Thyroid gland (tissue), 4 donors: ENCODE measurements around the gene EPM2AIP1. TPM values are rescaled to one million over a fixed set of nuclear protein-coding genes. Genes with fewer than 3 reads are reported as not detected.

ENCODE experiments used
- DNase-seq, 2 donors: peaks; one replicate each; pipeline ENCODE4 v3.0.0-alpha.2; 2019
- H3K27ac ChIP-seq, 3 donors: fragments of 200-600 bp; sonication (generic); 1 replicate in 2 of 3; 2 replicates in 1 of 3; pipeline ENCODE4 v1.5.1; 2016 to 2019; ENCODE audit warnings: mild to moderate bottlenecking in 1 of 3, moderate library complexity in 1 of 3
- H3K27me3 ChIP-seq: fragments of 200-600 bp; sonication (generic); one replicate; pipeline ENCODE4 v1.5.1; 2019
- H3K36me3 ChIP-seq, 2 donors: fragments of 200-600 bp; sonication (generic); one replicate each; pipeline ENCODE4 v1.5.1; 2016 to 2019
- H3K4me1 ChIP-seq, 2 donors: fragments of 200-600 bp; sonication (generic); one replicate each; pipeline ENCODE4 v1.5.1; 2017 to 2019
- H3K4me3 ChIP-seq, 3 donors: fragments of 200-600 bp; sonication (generic); replicated peaks in 1 of 3; 1 replicate in 2 of 3; 2 replicates in 1 of 3; pipeline ENCODE4 v1.5.1; 2016; ENCODE audit warnings: mild to moderate bottlenecking in 1 of 3
- H3K9me3 ChIP-seq: fragments of 200-600 bp; sonication (generic); one replicate; pipeline ENCODE4 v1.5.1; 2017
- CTCF ChIP-seq, 6 experiments: fragments of 200-600 bp in 3 of 6; fragments of 450-650 bp in 3 of 6; sonication (generic) in 3 of 6; IDR thresholded peaks; one replicate each; pipeline ENCODE4 v1.5.1; 2016 to 2019; ENCODE audit warnings: antibody characterized with exemption in 6 of 6, mild to moderate bottlenecking in 2 of 6, inconsistent platforms in 1 of 6, moderate library complexity in 1 of 6
- POLR2A ChIP-seq, 2 donors: fragments of 450-650 bp; IDR thresholded peaks; one replicate each; pipeline ENCODE4 v1.6.1; 2017; ENCODE audit warnings: antibody characterized with exemption in 2 of 2, mild to moderate bottlenecking in 2 of 2, moderate library complexity in 1 of 2
- WGBS, 2 donors: methylation state at CpG; one replicate each; pipeline ENCODE4 v1.1.5; 2017; 5-methylcytosine and 5-hydroxymethylcytosine counted together
- intact Hi-C: fragments of 100-400 bp; cut with DNase I; formaldehyde crosslinking; loops from one replicate; pipeline ENCODE4 v1.15.1; 2023
- total RNA-seq, 4 donors: library from RNA; depleted of rRNA; stranded (reverse); fragments of >200 nt; gene quantifications; one replicate each; pipeline ENCODE4 v1.2.3, GENCODE V29; 2016

The EPM2AIP1 gene
- total RNA-seq, 4 donors from 2014 or later, result 25.3 to 48.0 (median 35.0) TPM

DNA sequence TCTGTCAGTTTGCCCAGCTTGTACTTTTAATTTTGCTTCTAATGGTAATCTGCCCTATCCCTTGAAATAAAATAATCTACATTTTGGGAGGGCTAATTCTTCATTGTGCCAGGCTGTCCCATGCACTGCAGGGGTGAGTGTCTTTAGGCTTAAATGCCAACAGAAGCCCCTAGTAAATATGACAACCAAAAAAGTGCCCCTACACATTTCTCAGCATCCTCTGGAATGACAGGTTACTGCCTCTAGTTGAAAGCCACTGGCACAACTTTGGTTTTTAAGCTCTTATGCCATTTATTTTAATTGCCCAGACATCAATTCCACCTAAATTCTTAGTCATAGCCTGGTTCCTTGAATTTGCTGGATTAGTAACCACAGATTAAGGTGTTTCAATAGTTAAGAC, 3.4 kb downstream of the EPM2AIP1 start:
- TF ChIP-seq CTCF (IDR thresholded peaks at IDR 0.05), result no peak
- no peak for TF ChIP-seq POLR2A (IDR thresholded peaks at IDR 0.05)
- Histone ChIP-seq H3K27me3 (no peaks in the 10 kb centered on the region), H3K27ac (peak overlapping the region in 1 of 3 donors; percentile 2), H3K4me1 (peaks cover 40 to 50% of the 10 kb centered on the region in 2 donors), H3K4me3 (no peak overlapping the region), H3K9me3 (no peaks in the 10 kb centered on the region), H3K36me3 (peaks cover 14 to 19% of the 10 kb centered on the region in 2 donors)
- intact Hi-C loops, result no loop called here
- DNase-seq, result no peak

- no peak overlapping the region for H3K4me3 ChIP-seq
- no peaks in the 10 kb centered on the region for H3K9me3 ChIP-seq
- H3K36me3 ChIP-seq, result peaks cover 18 to 24% of the 10 kb centered on the region in 2 donors
- TF ChIP-seq CTCF (IDR thresholded peaks at IDR 0.05) (no peak), POLR2A (IDR thresholded peaks at IDR 0.05) (no peak)
- no peak for DNase-seq
- H3K4me1 ChIP-seq, result peaks cover 35 to 44% of the 10 kb centered on the region in 2 donors
- H3K27me3 ChIP-seq, result no peaks in the 10 kb centered on the region
- intact Hi-C loops, result no loop called here
- 74 to 75% methylated on average over 3 of the region's 3 CpGs for WGBS, 2 donors
- H3K27ac ChIP-seq, result peak overlapping the region in 1 of 3 donors; percentile 2
These were observed 3.9 kb downstream of the EPM2AIP1 start for GRCh38 chr3:36989005-36989404.

GRCh38 chr3:36988356-36988755, 4.6 kb downstream of the EPM2AIP1 start:
- intact Hi-C loops, result no loop called here
- no peak overlapping the region for H3K27ac ChIP-seq
- no peaks in the 10 kb centered on the region for H3K27me3 ChIP-seq
- 55 to 62% methylated on average over 2 of the region's 2 CpGs for WGBS, 2 donors
- TF ChIP-seq POLR2A (IDR thresholded peaks at IDR 0.05) (no peak), CTCF (IDR thresholded peaks at IDR 0.05) (no peak)
- no peak overlapping the region for H3K4me3 ChIP-seq
- no peak for DNase-seq
- peaks cover 25 to 28% of the 10 kb centered on the region in 2 donors for H3K36me3 ChIP-seq
- H3K4me1 ChIP-seq, result peaks cover 35 to 42% of the 10 kb centered on the region in 2 donors
- no peaks in the 10 kb centered on the region for H3K9me3 ChIP-seq

GRCh38 chr3:36981006-36981405, 11.9 kb downstream of the EPM2AIP1 start:
- intact Hi-C loops, result no loop called here
- H3K9me3 ChIP-seq, result no peaks in the 10 kb centered on the region
- DNase-seq, result no peak
- no peak overlapping the region for H3K4me3 ChIP-seq
- H3K27me3 ChIP-seq, result no peaks in the 10 kb centered on the region
- H3K4me1 ChIP-seq, result no peaks in the 10 kb centered on the region
- H3K36me3 ChIP-seq, result peaks cover 19 to 24% of the 10 kb centered on the region in 2 donors
- no peak for TF ChIP-seq CTCF (IDR thresholded peaks at IDR 0.05)
- TF ChIP-seq POLR2A (IDR thresholded peaks at IDR 0.05), result no peak
- 86 to 92% methylated on average over 4 of the region's 4 CpGs for WGBS, 2 donors
- no peak overlapping the region for H3K27ac ChIP-seq

DNA sequence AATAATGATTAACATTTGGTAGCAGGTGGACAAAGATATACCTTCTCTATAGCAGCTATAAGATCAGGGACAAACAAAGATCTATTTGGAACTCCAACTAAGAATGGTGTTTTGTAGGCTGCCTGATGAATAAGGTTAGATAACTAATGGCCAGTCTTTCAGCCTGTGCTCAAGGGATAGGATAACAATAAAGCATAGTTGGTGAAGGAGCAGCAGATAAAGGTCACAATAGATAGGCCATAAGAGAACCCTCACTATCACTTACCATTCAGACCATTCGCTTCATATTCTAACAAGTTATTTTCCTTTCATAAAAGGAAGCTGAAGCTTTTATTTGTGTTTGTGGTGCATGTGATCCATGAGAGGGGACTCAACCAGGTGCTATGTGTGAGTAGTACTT, 19.8 kb downstream of the EPM2AIP1 start:
- H3K27me3 ChIP-seq, result no peaks in the 10 kb centered on the region
- intact Hi-C loops, result no loop called here
- TF ChIP-seq POLR2A (IDR thresholded peaks at IDR 0.05), result no peak
- no peak for TF ChIP-seq CTCF (IDR thresholded peaks at IDR 0.05)

More for the DNA sequence above, 19.8 kb downstream of the EPM2AIP1 start:
- no peak overlapping the region for H3K27ac ChIP-seq
- no peaks in the 10 kb centered on the region for H3K36me3 ChIP-seq
- peaks cover 6 to 10% of the 10 kb centered on the region in 2 donors for H3K4me1 ChIP-seq
- H3K4me3 ChIP-seq, result no peak overlapping the region
- H3K9me3 ChIP-seq, result no peaks in the 10 kb centered on the region
- no peak for DNase-seq
- 93 to 100% methylated on average over 1 of the region's 1 CpG for WGBS, 2 donors
